ENCODE measurements around the gene PHF2.

DNA sequence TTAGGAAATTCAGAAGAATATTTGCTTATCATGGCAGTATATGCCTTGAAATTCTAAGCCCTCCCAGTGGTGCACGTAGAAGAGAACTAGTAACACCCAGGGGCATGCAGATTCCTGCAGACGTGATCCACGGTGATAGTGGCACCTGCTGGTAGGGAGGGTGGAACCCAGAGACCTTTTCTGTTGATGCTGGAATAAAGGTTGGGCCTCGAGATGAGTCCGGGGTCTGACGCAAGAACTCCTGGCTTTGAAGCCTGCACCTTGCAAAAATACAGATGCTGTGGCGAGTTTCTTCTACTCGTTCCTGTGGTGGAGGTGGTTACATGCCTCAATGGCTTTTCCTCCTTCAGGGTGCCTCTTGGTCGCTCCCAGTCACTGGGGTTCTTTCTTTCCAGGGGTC lies 39.5 kb upstream of the PHF2 start:
- TF ChIP-seq, protein P1, sequence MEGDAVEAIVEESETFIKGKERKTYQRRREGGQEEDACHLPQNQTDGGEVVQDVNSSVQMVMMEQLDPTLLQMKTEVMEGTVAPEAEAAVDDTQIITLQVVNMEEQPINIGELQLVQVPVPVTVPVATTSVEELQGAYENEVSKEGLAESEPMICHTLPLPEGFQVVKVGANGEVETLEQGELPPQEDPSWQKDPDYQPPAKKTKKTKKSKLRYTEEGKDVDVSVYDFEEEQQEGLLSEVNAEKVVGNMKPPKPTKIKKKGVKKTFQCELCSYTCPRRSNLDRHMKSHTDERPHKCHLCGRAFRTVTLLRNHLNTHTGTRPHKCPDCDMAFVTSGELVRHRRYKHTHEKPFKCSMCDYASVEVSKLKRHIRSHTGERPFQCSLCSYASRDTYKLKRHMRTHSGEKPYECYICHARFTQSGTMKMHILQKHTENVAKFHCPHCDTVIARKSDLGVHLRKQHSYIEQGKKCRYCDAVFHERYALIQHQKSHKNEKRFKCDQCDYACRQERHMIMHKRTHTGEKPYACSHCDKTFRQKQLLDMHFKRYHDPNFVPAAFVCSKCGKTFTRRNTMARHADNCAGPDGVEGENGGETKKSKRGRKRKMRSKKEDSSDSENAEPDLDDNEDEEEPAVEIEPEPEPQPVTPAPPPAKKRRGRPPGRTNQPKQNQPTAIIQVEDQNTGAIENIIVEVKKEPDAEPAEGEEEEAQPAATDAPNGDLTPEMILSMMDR (IDR thresholded peaks at IDR 0.05; ENCODE audit: control extremely low read depth in 1 of 3, insufficient read depth in 1 of 3, low read depth in 1 of 3, low read length in 3 of 3), result peak in 2 of 3 experiments; percentile 31 to 35; a peak in 3 of 4 replicates
- TF ChIP-seq, protein P2, sequence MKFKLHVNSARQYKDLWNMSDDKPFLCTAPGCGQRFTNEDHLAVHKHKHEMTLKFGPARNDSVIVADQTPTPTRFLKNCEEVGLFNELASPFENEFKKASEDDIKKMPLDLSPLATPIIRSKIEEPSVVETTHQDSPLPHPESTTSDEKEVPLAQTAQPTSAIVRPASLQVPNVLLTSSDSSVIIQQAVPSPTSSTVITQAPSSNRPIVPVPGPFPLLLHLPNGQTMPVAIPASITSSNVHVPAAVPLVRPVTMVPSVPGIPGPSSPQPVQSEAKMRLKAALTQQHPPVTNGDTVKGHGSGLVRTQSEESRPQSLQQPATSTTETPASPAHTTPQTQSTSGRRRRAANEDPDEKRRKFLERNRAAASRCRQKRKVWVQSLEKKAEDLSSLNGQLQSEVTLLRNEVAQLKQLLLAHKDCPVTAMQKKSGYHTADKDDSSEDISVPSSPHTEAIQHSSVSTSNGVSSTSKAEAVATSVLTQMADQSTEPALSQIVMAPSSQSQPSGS (IDR thresholded peaks at IDR 0.05; ENCODE audit: low read length), result no peak
- TF ChIP-seq CREB1 (IDR thresholded peaks at IDR 0.05) (no peak), EP300 (IDR thresholded peaks at IDR 0.05; ENCODE audit: borderline replicate concordance in 1 of 2, low read depth in 2 of 2, low read length in 2 of 2) (no peak), POLR2A (IDR thresholded peaks at IDR 0.05; ENCODE audit: control extremely low read depth in 1 of 2, low read depth in 2 of 2, low read length in 2 of 2) (no peak), TCF12 (IDR thresholded peaks at IDR 0.05; ENCODE audit: low read depth, low read length) (no peak)
- TF ChIP-seq, protein P3, sequence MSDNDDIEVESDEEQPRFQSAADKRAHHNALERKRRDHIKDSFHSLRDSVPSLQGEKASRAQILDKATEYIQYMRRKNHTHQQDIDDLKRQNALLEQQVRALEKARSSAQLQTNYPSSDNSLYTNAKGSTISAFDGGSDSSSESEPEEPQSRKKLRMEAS (IDR thresholded peaks at IDR 0.05), result no peak

Data from H1 (cell line).